GM12891 (cell line): ENCODE measurements around the gene CCDC87.

ENCODE experiments used
- POLR2A ChIP-seq: IDR thresholded peaks from 2 replicates; pipeline ENCODE4 v1.6.1; 2011; ENCODE audit warnings: low read depth, low read length, control low read depth
- POLR2AphosphoS5 ChIP-seq: IDR thresholded peaks from 2 replicates; pipeline ENCODE4 v1.6.1; 2011; ENCODE audit warnings: low read depth, low read length, control low read depth
- SPI1 ChIP-seq: IDR thresholded peaks from 2 replicates; pipeline ENCODE4 v1.6.1; 2011; ENCODE audit warnings: low read depth, low read length, control low read depth
- TAF1 ChIP-seq: IDR thresholded peaks from 2 replicates; pipeline ENCODE4 v1.6.1; 2011; ENCODE audit warnings: low read depth, low read length, control low read depth

GRCh38 chr11:66629356-66629755 lies 36.5 kb upstream of the CCDC87 start:
- no peak for TF ChIP-seq POLR2A
- no peak for TF ChIP-seq POLR2AphosphoS5
- TF ChIP-seq TAF1 = no peak
- no peak for TF ChIP-seq SPI1
